ENCODE results near the gene UCP3.

Gene UCP3

DNA sequence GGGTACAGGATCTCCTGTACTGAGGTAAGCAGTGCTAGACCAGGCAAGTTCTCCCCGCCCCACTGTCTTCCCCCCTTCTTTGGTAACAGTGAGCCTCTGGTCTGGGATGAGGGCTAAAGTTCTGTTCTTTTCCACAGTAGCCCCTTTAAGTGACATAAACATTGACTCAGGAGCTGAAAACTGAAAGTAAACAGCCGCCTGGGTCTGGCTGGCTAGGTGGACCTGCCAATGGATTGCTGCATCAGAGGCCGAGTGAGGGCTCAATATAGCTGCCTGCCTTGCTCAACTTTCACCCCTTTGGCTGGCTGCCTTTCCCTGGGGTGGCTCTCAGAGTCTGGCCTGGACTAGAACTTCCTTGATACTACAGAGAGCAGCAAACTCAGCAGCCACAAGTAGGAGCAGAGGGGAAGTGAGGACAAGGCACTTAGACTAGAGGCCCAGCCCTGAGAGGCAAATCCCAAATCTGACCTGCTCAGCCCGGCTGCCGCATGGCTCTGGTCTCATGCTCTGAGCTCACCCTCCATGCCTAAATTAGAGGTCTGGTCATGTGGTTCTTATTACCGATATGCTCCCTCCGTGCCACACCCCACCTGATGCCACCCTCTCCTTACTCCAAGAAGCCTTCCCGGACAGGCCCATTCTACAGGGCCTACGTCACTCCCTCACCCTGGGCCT is 9.6 kb upstream of the UCP3 start:
- peak; percentile 72 for DNase-seq (ENCODE audit: low read depth)

DNA sequence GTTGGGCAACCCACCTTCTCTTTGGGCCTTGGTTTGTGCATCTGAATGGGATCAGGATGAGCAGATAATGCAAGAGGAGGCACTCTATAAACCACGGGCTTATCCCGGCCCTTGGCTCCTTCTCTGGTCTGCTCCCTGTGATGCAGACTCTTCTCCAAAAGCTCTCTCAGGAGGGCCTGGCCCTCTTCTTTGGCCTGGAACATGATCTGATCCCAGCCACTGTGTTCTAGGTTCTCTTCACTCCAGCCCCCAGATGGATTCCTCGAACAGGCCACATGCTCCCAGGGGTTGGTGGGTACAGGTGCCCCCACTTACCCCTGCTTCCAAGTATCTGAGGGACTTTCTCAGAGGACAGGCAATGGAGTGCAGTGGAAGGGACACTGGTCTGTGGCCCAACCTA is 8.7 kb upstream of the UCP3 start:
- DNase-seq (ENCODE audit: low read depth): no peak

DNA sequence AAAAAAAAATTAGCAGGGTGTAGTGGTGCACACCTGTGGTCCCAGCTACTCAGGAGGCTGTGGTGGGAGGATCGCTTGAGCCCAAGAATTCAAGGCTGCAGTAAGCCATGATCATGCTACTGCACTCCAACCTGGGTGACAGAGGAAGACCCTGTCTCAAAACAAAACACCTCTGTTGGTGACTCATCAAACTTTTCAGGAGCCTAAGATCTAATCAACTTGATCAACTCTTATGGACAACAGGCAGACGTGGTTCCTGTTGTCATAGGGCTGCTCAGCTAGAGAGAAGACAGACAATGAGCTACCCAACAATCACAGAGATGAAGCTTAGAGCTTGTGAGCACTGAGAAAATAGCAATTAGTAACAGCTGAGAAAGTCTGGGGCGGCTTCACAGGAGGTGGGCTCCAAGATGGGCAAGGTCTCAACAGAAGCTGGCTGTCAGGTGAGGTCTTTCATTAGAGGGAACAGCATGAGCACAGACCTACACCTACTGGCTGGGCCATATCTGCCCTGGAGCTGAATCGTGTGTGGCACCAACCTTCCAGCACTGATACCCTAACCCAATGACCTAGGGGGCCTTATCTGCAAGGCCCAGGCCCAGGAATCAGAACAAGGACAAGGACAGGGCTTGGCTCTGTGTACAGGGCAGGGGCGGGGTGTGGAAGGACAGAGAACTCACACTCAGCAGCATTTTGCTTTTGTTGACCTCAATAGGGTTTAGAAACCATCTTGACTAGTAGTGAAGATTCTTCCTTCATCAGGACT is 7.2 kb upstream of the UCP3 start:
- DNase-seq (ENCODE audit: low read depth): no peak

DNA sequence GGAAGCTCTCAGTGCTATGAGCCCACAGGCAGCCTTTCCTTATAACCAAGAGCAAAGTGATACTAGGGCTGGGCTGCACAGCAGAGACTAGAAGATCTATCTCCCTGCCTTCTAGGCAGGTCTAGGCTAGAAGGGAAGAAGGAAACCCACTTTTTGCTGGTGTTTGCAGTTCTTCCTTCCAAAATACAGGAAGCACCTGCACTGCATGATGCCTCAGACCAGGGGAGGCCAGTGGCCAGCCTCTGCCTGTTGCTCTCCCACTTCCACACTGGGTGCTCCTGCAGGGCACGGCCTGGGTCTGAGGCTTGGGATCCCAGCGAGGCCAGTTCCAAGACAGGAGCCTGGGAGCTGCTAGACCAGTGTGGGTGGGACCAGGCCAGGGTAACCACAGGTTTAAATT is 6.0 kb upstream of the UCP3 start:
- no peak for DNase-seq (ENCODE audit: low read depth)

DNA sequence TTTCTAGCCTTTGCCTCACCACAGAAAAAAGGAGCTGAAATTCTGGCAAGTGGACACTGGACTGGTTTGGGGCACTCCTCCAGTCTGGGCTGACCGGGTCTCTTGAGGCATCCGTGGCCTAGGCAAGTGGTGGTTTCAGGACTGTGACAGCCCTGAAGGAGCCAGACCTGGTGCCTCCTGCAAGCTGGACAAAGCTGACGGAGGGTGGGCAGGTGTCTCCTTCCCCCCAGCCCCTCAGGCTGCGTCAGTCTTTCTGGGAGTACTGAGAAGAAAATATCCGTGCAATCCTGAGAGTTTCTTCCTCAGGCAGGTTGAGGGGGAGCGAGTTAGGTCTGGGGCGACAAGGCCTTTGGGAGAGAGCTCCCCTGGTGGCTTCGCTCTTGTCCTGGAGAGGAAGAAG is 4.3 kb upstream of the UCP3 start:
- DNase-seq (ENCODE audit: low read depth): no peak

DNA sequence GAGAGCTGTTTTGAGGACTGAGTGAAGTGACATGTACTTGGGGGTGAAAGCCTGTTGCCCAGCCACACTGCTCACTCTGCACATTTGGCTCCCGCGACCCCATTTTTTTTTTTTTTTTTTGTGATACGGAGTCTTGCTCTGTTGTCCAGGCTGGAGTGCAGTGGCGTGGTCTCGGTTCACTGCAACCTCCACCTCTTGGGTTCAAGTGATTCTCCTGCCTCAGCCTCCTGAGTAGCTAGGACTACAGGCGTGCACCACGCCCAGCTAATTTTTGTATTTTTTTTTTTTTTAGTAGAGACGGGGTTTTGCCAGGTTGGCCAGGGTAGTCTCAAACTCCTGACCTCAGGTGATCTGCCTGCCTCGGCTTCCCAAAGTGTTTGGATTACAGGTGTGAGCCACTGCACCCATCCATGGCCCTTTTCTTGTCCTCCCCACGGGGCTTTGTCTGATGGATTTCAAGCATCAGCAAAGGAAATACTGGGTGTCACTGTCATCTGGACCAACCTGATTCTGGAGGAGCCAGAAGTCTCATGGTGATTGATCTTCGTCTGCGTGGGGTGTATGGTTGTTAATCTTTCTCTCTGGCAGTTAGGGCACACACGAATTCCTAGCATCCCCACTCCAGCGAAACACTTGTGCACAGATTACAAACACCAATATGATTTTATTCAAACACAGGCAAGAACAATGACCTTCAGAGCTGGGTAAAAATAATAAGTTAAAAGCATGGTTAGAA is 3.4 kb upstream of the UCP3 start:
- no peak for DNase-seq (ENCODE audit: low read depth)

DNA sequence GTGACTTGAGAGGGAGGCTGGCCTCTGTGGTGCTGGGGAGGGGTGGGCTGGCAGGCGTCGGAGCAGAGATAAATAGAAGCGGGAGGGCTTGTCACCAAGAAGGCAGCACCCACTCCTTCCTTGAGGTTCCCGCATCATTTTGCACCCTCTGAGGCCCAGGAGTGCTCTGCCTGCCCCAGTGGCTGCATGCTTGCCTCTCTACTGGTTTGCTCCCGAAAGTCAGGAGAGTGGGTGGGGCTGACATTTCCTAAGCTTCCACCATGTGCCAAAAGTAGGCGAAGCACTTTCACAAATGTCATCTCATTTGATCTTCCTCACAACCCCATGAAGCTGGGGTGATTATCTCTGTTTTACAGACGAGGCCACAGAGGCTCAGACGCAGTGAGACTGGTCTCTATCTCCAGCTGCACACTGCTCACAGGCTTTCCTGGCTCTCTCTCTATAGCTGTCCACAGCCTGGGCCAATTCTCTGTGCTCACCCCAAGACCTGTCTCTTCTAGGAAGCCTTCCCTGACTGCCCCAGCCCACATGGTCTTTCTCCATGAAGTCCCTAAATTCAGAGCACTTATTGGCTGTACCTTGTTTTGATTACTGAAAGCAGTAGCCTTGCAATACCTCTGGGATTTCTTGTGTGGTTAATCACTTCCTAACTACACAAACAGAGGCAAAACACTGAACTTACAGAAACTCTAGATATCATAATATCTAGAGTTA is 2.6 kb upstream of the UCP3 start:
- DNase-seq (ENCODE audit: low read depth): no peak

DNA sequence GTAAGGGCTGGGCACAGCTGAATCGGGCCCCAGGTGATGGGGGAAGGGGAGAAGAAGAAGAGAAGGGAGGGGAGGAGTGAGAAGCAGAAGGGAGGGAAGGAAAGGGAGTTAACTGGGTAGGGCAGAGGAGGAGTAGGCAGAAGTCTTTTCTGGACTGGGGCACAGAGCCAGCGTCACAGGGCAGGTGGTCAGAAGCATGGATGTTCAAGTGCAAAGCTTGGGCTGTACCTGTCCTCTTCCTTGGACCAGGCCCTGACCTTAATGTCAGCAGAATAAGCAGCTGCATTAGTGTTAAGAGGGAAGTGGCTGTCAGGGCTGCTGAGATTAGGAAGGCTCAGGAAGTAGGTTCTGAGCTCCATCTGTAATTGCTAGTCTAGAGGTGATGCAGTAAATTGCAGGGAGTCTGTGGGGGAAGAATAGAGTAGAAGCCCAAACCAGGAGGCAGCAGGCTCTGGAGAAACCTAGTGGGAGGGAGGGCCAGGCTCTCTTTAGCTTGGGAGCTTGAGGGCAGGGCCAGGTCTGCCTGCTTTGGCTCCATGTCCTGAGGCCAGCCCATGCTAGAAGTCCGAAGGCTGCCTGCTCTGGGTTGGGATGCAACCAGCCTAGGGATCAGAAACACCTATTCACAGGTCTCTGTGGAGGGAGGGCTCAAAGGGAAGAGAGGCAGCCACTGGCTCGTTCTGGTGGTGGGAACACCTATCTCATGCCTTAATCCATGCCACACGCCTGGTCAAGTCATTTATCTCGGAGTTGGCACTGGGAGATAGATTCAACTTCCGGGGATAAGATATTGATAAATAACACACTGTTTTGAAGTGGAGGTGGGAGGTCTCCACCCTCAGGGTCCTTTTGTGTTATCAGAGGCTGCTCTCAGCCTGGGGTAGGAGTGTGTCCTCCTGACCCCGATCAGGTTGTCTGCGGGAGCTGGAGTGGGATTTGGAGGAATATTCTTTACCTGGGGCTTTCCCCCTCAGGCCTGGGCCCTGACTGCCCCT is 1.7 kb upstream of the UCP3 start:
- no peak for DNase-seq (ENCODE audit: low read depth)

DNA sequence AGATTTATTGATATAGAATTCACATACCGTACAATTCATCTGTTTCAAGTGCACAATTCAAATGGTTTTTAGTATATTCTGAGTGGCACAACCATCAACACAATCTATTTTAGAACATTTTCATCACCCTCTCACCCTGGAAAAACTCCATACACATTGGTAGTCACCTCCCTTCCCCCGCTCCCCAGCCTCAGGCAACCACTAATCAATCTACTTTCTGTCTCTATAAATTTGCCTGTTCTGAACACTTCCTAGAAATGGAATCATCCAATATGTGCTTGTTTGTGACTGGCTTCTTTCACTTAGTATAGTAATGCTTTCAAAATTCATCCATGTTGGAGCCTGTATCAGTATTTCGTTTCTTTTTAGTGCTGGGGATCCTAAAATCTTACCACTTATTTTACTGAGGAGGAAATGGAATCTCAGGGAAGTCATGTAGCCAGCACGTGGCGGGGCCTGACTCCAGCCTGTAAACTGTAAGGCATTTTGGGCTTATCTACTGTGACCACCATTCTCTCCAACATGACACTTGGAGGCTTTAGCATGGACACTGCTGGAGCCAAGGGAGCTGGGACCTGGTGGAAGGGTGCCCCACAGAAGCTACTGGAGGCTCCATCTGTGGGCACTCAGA is 905 bp upstream of the UCP3 start:
- no peak for DNase-seq (ENCODE audit: low read depth)

DNA sequence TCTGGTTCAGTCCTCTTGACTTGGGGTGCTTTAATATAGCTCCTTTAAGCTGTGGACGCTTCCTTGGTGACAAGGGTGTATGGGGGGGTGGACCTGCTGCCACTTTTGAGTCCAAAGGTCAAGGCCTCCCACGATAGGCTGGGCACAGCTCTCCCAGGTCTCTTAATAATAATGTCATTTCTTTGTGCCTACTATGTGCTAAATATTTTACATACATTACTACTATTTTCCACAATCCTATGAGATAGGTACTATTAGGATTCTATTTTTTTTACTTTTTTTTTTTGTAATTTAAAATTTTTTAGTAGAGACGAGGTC is 304 bp upstream of the UCP3 start:
- no peak for DNase-seq (ENCODE audit: low read depth)

DNA sequence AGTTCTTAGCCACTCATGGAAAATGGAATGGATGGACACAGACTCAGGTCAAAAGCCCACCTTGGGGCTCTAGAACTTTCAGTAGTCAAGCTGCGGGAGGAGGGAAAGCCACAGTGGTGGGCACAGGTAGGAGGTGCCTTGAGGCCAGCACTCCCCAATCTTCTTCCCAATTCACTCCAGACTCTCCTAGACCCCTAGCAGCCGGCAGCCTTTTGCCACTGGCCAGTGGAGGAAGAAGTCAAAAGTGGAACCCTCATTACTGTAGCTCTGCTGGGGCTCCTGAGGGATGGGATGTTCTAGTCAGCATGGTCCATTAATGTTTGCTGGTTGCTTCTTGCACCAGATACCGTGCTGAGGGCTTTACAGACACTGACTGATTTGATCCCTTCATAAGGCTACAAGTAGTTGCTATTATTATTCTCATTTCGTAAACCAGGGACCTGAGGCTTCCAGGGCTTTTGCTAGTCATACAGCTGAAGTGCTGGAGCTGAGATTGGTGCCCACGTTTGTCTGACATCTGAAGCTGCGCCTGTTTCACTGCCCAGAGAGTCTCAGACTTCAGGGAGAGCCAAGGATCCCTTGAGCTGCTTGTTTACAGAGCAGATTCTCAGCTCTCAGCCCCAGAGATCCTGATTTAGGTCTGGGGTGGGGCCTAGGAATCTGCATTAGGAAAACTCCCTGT is 1.1 kb downstream of the UCP3 start:
- no peak for DNase-seq (ENCODE audit: low read depth)

DNA sequence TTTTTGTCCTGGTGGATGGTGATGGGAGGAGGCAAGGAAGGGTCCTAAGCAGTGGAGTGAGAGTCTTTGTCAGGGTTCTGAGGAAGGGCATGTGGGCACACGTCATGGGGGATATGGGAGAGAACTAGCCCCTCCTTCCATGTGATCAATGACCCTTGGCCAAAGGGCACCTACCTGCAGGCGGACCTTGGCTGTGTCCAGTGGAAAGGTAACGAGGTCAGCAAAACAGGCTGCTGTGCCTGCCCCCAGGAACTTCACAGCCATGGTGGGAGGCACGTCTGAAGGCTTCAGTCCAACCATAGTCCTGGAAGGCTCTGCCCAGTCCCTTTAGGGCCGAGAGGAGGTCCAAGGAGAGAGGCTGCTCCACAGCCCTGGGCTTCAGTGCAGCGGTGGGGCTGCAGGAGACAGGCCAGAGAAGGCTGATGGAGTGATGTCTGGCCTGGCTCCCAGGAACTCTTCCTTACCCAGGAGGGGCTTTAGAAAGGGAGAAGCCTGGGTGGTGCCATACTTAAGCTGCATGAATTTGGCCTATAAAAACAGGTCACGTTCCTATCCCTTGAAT is 2.1 kb downstream of the UCP3 start:
- no peak for DNase-seq (ENCODE audit: low read depth)

DNA sequence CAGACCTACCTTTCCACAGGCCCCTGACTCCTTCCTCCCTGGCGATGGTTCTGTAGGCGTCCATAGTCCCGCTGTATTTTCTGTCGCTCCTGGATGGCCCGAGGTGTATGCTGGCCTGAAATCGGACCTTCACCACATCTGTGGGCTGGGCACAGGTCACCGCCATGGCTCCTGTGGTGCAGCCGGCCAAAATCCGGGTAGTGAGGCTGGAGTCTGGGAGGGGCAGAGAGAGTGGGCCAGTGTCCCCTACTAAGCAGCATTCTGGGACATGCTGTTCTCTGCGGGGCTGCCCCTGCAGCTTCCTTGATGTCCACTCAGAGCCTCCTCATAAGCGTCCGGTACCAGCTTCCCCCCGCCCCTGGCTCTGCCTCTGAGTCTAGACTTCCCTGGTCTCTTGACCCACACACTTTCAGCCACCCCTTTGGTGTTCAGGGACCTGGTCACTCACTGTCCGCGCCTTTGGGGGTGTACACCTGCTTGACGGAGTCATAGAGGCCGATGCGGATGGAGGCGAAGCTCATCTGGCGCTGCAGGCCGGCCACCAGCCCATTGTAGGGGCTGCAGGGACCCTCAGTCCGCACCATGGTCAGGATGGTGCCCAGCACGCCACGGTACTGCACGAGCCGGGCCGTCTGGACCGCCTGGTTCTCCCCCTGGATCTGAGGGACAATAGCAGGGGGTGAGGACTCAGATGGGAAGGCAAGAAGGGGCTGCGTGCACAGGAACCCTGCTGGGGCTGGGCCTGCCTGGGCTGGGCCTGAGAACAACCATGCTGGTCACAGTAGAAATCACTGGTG is 3.0 kb downstream of the UCP3 start:
- DNase-seq (ENCODE audit: low read depth): no peak

DNA sequence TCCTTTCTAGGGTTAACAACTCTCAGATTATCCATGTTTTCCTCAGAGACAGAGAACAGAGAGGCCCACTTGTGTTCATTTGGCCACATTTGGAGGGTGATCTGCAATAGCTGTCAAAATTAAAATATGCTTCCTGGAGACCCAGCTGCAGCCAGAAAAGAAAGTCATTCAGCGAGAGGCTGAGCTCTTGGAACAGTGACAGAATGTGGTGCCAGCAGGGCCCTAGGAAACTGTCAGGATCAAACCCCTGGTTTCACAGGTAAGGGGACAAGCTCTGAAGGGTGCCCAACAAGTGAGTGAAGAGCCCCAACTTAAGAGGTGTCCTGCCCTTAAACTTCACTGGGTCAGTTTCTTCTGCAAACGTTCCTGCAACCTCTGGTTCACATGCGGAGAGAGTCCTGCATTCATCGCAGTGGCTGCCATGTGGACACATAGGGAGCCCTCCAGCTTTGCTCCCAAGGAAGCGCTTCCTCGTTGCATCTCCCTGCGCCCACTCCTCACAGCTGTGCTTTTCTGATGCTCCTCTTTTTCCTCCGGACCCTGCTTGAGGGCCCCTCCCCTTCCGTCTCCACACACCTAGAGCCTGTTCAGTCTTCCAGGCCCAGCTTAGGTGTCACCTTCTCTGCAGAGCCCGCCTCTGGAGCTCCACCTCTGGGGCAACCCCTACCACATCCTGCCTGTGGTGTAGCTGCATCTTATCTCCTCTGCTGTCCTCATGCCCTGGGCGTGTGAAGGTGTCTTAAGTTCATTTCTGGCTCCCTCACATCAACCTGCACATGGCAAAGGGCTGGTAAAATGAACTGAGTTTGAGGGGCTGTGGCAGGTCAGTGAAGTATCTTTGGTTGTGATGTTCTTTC is 3.9 kb downstream of the UCP3 start:
- no peak for DNase-seq (ENCODE audit: low read depth)

DNA sequence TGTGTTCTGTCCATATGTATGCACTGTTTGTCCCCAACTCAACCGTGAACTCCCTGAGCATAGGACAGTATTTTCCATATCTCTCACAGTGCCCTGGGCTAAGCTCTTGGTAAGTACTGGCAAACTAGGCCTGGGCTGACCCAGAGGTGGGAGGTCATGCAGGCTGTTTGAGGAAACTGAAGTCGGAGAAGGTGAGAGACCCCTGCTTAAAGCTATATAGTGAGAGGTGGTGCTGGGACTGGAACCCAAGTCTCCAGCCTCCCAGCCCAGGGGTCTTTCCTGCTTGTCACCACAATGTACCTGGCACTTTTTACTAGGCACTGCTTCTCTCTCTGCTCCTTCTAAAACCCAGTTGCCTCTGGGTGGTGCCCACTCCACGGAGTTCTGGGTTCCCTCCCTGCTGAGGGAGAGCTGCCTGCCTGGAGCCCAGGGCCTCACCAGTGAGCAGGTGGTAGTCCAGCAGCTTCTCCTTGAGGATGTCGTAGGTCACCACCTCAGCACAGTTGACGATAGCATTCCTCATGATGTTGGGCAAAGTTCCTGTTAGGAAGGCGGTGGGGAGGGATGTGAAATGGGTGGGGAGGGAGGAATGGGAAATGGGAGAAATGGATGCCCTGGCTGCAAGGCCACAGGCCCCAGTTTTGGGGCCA is 4.7 kb downstream of the UCP3 start:
- no peak for DNase-seq (ENCODE audit: low read depth)

DNA sequence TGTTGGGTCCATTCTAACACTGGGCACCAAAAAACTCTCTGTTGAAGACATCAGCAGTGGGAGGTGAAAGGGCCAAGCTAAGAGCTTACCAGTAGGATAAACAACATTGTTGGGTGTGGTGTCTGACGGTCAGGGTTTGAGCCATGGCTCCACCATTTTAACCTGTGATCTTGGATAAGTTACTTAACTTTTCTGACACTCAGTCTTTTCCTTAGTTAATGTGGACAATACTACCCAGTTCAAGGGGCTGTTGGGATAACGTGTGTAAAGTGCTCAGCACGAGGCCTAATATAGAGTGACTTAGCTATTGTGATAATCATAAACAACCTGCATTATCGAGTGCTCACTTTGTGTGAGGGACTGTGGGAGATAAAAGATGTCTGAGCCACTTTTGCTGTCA is 6.1 kb downstream of the UCP3 start:
- DNase-seq (ENCODE audit: low read depth): no peak

DNA sequence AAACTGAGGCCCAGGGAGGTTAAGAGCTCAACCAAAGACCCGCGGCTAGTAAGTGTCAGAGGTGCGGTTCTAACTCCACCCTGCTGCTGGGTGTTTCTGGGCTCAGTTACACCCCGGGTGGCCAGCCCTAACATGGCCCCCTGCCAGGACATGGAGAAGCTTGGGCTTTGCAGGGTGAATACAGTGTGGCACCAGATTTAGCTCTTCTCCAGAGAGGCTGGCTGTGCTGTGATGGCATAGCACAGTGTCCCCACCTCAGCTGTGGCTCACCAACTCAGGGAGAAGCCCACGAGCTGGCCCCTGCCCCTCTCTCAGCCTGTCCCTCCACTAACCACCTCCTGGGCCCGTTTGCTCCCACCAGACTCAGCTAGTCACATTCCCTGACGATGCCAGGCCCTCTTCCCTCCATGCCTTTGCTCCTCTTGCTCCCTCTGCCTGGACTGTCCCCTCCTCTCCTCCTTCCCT is 7.0 kb downstream of the UCP3 start:
- no peak for DNase-seq (ENCODE audit: low read depth)

Measured in GM04504 (cell line).